B cell (primary cell): ENCODE data around the gene GLI3. TPM values are rescaled to one million over a fixed set of nuclear protein-coding genes. Genes with fewer than 3 reads are reported as not detected.

Experiments used
- ATAC-seq: fragments of 200-7000 bp; cut with Tn5 transposase; one replicate; pipeline ENCODE4 v1.10.0; 2021; ENCODE audit warnings: low read depth, mild to moderate bottlenecking, moderate number of reproducible peaks, moderate library complexity
- CTCF ChIA-PET: fragments of 350-600 bp; sonication (Branson Sonifier 250); formaldehyde crosslinking; loops from one replicate; lab custom pipeline; 2021; ENCODE audit warnings: antibody characterized with exemption, inconsistent platforms; lab: Charles Lee
- POLR2A ChIA-PET: fragments of 350-600 bp; sonication (Branson Sonifier 250); formaldehyde crosslinking; loops from one replicate; lab custom pipeline; 2021; ENCODE audit warnings: antibody characterized with exemption; lab: Charles Lee
- DNase-seq: peaks from one replicate; pipeline ENCODE4 v3.0.0; 2013
- H2AFZ ChIP-seq: 2 replicates; pipeline ENCODE4 v1.6.1; 2012; ENCODE audit warnings: mild to moderate bottlenecking, low read depth, low read length; ENCODE audit not compliant: insufficient read depth, poor library complexity, severe bottlenecking
- H3K27ac ChIP-seq, 2 donors: 1 replicate in 1 of 2; 2 replicates in 1 of 2; pipeline ENCODE4 v1.5.1; 2012 to 2013; ENCODE audit warnings: low read length in 2 of 2, mild to moderate bottlenecking in 2 of 2, moderate library complexity in 1 of 2
- H3K27me3 ChIP-seq, 4 experiments: fragments of 200-600 bp in 1 of 4; sonication (generic) in 1 of 4; replicated peaks in 1 of 4; 1 replicate in 2 of 4; 2 replicates in 2 of 4; pipeline versions ENCODE4 v1.6.1 to v1.7.0; 2013 to 2016; ENCODE audit warnings: low read length in 3 of 4, mild to moderate bottlenecking in 2 of 4, mixed read lengths in 1 of 4, moderate library complexity in 1 of 4; ENCODE audit not compliant: insufficient read depth in 4 of 4, control insufficient read depth in 3 of 4; ENCODE audit errors: control extremely low read depth in 1 of 4
- H3K36me3 ChIP-seq, 2 experiments: replicated peaks in 1 of 2; 1 replicate in 1 of 2; 2 replicates in 1 of 2; pipeline versions ENCODE4 v1.6.1 to v1.7.1; 2013; ENCODE audit warnings: low read length in 1 of 2; ENCODE audit not compliant: insufficient read depth in 2 of 2, control insufficient read depth in 1 of 2; ENCODE audit errors: control extremely low read depth in 1 of 2, extremely low read depth in 1 of 2
- H3K4me1 ChIP-seq, 2 donors: fragments of 200-600 bp in 1 of 2; sonication (generic) in 1 of 2; 1 replicate in 1 of 2; 2 replicates in 1 of 2; pipeline versions ENCODE4 v1.5.1 to v1.6.1; 2013 to 2017; ENCODE audit warnings: low read length in 2 of 2; ENCODE audit not compliant: control insufficient read depth in 2 of 2, insufficient read depth in 2 of 2
- H3K4me2 ChIP-seq: replicated peaks from 2 replicates; pipeline ENCODE3; 2012; ENCODE audit warnings: mild to moderate bottlenecking, low read depth, low read length; ENCODE audit not compliant: poor library complexity, severe bottlenecking
- H3K4me3 ChIP-seq, 5 experiments: fragments of 200-600 bp in 1 of 5; sonication (generic) in 1 of 5; 1 replicate in 3 of 5; 2 replicates in 2 of 5; pipeline versions ENCODE4 v1.5.1 to v1.7.0; 2011 to 2016; ENCODE audit warnings: low read length in 4 of 5, mild to moderate bottlenecking in 4 of 5, low read depth in 2 of 5, control low read depth in 1 of 5, moderate library complexity in 1 of 5; ENCODE audit not compliant: insufficient read depth in 1 of 5; ENCODE audit errors: control extremely low read depth in 1 of 5, extremely low read depth in 1 of 5
- H3K79me2 ChIP-seq: fragments of 200-600 bp; sonication (generic); one replicate; pipeline ENCODE4 v1.6.0; 2016; ENCODE audit warnings: low read length; ENCODE audit not compliant: control insufficient read depth, insufficient read depth
- H3K9ac ChIP-seq: fragments of 200-600 bp; sonication (generic); 2 replicates; pipeline ENCODE4 v1.6.1; 2017; ENCODE audit warnings: mild to moderate bottlenecking, low read length, moderate library complexity
- H3K9me3 ChIP-seq, 3 donors: one replicate each; pipeline versions ENCODE4 v1.6.1 to v1.7.1; 2013; ENCODE audit warnings: low read length in 2 of 3; ENCODE audit not compliant: control insufficient read depth in 2 of 3, insufficient read depth in 1 of 3; ENCODE audit errors: control extremely low read depth in 1 of 3
- H4K20me1 ChIP-seq: 2 replicates; pipeline ENCODE4 v1.6.0; 2012; ENCODE audit warnings: mild to moderate bottlenecking, low read length; ENCODE audit not compliant: insufficient read depth, control insufficient read depth, poor library complexity, severe bottlenecking
- H3K27ac Mint-ChIP-seq: one replicate; pipeline ENCODE4 v1.8.0; 2021; ENCODE audit warnings: mixed read lengths
- H3K27me3 Mint-ChIP-seq: one replicate; pipeline ENCODE4 v1.8.0; 2021; ENCODE audit warnings: mixed read lengths
- H3K4me1 Mint-ChIP-seq: one replicate; pipeline ENCODE4 v1.8.0; 2021; ENCODE audit warnings: mixed read lengths
- H3K4me3 Mint-ChIP-seq: one replicate; pipeline ENCODE4 v1.8.0; 2021; ENCODE audit warnings: mixed read lengths
- H3K9me3 Mint-ChIP-seq: one replicate; pipeline ENCODE4 v1.8.0; 2022; ENCODE audit warnings: mixed read lengths; ENCODE audit not compliant: insufficient read depth
- CTCF ChIP-seq: fragments of 200-600 bp; IDR thresholded peaks from one replicate; pipeline ENCODE4 v1.8.0; 2022; ENCODE audit warnings: antibody characterized with exemption, mild to moderate bottlenecking
- EZH2 ChIP-seq: IDR thresholded peaks from 2 replicates; pipeline ENCODE4 v1.6.1; 2012; ENCODE audit warnings: borderline replicate concordance, low read depth, mild to moderate bottlenecking, moderate library complexity, low read length; ENCODE audit not compliant: insufficient read depth, poor library complexity, severe bottlenecking
- WGBS: methylation state at CpG from one replicate; pipeline ENCODE4 v1.1.5; 2013; ENCODE audit warnings: missing lambda C conversion rate; ENCODE audit not compliant: insufficient coverage; 5-methylcytosine and 5-hydroxymethylcytosine counted together
- intact Hi-C: fragments of 100-400 bp; cut with micrococcal nuclease; formaldehyde crosslinking; loops from one replicate; pipeline ENCODE4 v1.10.0; 2022
- polyA plus RNA-seq: library from polyadenylated mRNA; depleted of rRNA; stranded (reverse); fragments of >200 nt; gene quantifications from 2 replicates; pipeline ENCODE4 v1.2.3, GENCODE V29; 2012
- total RNA-seq, 2 donors: library from RNA; stranded (reverse); fragments of 120-200 nt in 1 of 2; gene quantifications; 1 replicate in 1 of 2; 2 replicates in 1 of 2; pipeline versions ENCODE4 v1.2.3 to v1.2.4, GENCODE V29; 2013 to 2022

Gene GLI3
- total and polyA plus RNA-seq, 2 donors (not counting 1 experiment from before 2014, with no cell fraction given): not detected

- H3K4me3 Mint-ChIP-seq: no peak overlapping the region
- no peaks in the 10 kb centered on the region for H3K4me1 Mint-ChIP-seq
- CTCF ChIA-PET: no interaction called here
- POLR2A ChIA-PET: no interaction called here
- no peaks in the 10 kb centered on the region for H3K27me3 ChIP-seq
- no peaks in the 10 kb centered on the region for H3K9me3 ChIP-seq
- H3K9ac ChIP-seq: no peak overlapping the region
- H3K27ac ChIP-seq: no peak overlapping the region
- no peaks in the 10 kb centered on the region for H3K4me1 ChIP-seq
- H3K27me3 Mint-ChIP-seq: peaks cover 5% of the 10 kb centered on the region
- no peaks in the 10 kb centered on the region for H3K79me2 ChIP-seq
- H3K4me2 ChIP-seq: no peak overlapping the region
- ATAC-seq: no peak
- H4K20me1 ChIP-seq: no peaks in the 10 kb centered on the region
- H3K4me3 ChIP-seq: no peak overlapping the region
- no peak for TF ChIP-seq EZH2
- TF ChIP-seq CTCF: no peak
- no peaks in the 10 kb centered on the region for H3K36me3 ChIP-seq
- WGBS: 100% methylated on average over 2 of the region's 3 CpGs
- no peak for DNase-seq
- no peaks in the 10 kb centered on the region for H3K9me3 Mint-ChIP-seq
- intact Hi-C loops: no loop called here
- no peak overlapping the region for H3K27ac Mint-ChIP-seq
- H2AFZ ChIP-seq: no peak overlapping the region
Measured at GRCh38 chr7:42159130-42159529, 77.9 kb downstream of the GLI3 start.

GRCh38 chr7:42156967-42157721, 79.9 kb downstream of the GLI3 start:
- Histone ChIP-seq H3K4me2 (no peak overlapping the region), H3K27ac (no peak overlapping the region), H3K9ac (no peak overlapping the region), H3K4me3 (no peak overlapping the region), H3K79me2 (no peaks in the 10 kb centered on the region), H3K4me1 (no peaks in the 10 kb centered on the region), H2AFZ (no peak overlapping the region), H3K9me3 (no peaks in the 10 kb centered on the region), H3K36me3 (no peaks in the 10 kb centered on the region), H3K27me3 (no peaks in the 10 kb centered on the region), H4K20me1 (no peaks in the 10 kb centered on the region)
- Mint-ChIP-seq H3K4me3 (no peak overlapping the region), H3K27ac (no peak overlapping the region), H3K9me3 (no peaks in the 10 kb centered on the region), H3K4me1 (no peaks in the 10 kb centered on the region), H3K27me3 (peaks cover 5% of the 10 kb centered on the region)
- POLR2A ChIA-PET: no interaction called here
- 100% methylated on average over 2 of the region's 6 CpGs for WGBS
- CTCF ChIA-PET: no interaction called here
- TF ChIP-seq EZH2: no peak
- intact Hi-C loops: no loop called here
- ATAC-seq: no peak
- no peak for DNase-seq
